Amniotic stem cell (primary cell): ENCODE measurements around the gene PTPRE.

Experiments used
- DNase-seq: peaks from one replicate; lab custom pipeline; 2025; lab: John Stamatoyannopoulos, UW

The PTPRE gene

DNA sequence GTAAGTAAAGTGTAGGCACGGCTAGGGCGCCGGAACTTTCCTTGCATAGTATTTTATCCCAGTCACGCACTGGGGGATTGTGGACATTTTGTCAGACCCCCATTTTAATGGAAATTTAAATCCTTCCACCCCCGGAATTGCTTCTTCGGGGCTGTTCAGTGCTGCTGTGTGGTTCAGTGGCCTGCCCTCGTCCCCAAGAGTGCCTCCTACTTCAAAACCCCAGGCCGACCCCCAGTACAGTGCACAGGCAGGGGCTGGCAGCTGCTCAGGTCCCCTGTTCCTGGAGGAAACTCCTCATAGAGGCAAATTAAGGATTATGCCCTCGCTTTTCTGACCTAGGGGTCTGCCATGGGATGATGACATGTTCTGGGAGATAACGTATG, 94.5 kb downstream of the PTPRE start:
- no peak for DNase-seq

- no peak for DNase-seq
Measured at GRCh38 chr10:128001849-128002248, 94.9 kb downstream of the PTPRE start.

- DNase-seq: no peak
Measured at GRCh38 chr10:128003521-128003920, 96.6 kb downstream of the PTPRE start.

DNA sequence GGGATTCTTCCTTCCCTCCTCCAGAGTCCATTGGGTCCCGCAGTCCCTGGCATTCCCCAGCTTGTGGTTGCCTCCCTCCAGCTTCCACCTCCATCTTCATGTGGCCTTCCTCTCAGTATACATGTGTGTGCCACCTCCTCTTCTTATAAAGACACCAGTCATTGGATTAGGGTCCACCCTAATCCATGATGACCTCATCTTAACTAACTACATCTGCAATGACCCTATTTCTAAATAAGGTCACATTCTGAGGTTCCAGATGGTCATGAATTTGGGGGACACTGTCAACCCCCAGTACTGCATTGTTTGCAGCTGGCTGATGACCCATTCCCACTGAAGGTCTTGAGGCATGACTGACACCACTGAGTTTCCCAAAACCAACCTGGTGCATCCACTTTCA, 99.0 kb downstream of the PTPRE start:
- no peak for DNase-seq

DNA sequence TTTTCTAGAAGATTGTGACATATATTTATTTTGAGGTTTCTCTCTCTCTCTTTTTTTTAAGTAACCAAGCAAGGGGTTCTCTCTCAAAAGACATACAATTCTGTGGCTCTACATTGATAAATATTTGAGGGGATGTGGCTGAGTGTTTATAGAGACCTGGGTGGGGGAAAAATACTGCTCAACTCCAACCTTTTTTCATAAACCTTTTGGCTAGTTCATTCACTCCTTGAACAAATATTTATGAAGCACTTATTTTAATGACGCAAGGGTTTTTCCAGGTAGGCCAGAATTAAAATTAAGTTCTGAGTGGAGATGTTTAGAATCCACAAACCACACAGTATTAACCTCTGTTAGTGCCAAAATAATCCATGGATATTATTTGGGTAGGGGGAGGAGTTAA, 100.2 kb downstream of the PTPRE start:
- DNase-seq: no peak

DNA sequence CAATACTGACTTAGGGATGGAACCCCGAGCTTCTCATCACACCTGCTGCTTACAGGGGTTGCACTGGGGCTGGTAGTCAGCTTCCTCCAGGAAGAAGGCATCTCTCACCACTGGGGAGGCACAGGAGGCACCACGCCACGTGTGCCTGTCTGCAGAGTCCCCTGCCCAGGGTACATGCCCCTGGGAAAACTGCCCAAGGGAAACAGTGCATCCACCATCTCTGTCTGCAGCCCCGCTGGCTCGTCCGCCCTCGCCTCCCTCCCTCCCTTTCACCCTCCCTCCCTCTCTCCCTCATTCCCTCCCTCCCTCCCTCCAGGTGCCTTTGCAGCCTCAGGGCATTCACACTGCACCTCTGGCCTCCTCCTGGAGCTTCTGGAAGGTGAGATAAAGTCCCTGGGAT, 101.1 kb downstream of the PTPRE start:
- DNase-seq: no peak

DNA sequence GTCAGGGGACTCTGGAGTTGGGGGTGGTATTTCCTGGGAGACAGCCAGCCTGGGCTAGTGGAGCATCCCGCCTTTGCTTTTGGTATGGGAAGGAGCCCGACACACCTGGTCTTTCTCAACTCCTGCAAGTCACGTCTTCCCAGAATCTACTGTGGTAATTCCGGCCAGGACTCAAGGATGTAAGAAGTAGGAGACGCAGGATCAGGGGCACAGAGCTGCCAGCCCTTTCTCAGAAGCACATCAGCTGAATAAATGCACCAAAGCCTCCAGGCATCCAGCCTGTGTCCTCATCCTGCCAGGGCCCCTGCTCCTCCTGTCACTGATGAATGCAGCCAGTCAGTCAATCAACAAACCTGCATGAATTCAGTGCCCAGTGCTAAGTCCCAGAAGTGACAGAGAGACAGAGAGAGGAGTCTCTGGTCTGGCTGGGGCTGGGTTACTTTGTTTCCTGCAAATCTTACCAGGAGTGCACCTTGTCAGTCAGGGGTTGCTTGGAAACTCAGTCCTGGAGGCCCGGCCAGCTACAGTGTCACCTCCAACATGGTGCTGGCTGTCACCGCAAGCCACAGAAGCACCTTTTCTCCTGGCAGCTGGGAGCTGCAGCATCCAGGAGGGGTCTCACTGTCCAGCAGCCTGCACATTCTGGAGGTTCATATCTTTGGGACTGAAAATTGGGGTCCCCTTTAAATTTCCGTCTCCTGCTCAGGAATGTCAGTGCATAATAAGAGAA, 101.8 kb downstream of the PTPRE start:
- DNase-seq: no peak

- DNase-seq: no peak
Measured at GRCh38 chr10:128009372-128010126, 102.6 kb downstream of the PTPRE start.

DNA sequence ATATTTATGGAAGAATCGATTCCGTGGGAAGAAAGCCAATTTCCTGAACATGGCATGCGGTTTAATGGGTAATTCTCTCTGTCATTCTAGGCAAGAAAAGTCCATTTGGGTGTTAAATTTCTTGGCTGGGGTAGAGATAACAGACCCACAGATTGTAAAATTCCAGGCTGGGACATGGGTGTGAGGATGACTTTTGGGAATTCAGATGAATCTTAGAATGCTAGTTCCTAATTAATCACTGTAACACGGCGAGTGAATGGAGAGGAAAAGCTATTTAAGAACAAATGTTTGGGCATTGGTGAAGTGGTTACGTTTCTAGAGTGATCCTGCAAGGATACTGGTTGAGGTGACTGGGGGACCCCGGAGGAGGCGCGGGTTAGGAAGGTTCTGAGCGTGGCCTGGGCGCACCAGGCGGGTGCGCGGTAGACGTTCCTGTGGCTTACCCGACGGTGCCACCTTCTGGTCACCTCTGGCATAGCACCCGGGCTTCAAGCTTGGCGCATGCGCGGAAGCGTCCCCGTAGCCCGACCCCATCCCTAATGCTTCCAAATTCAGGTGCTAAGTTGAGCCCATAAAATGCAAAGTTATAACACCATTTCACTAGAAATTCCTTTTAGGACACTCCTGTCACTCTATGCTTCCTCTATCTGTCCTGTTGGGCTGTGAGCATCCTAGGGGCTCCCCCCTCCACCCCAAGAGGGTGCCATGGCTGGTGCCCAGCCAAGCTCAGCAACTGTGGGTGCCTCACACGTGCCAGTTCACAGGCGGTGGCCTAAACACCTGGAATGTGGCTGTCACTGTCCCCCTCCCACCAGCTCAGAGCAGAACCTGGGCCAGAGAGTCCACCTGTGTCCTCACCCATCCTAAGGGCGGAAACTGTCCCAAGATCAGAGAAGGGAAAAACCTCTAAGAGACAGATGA, 104.4 kb downstream of the PTPRE start:
- DNase-seq: no peak

GRCh38 chr10:128013626-128014025, 106.7 kb downstream of the PTPRE start:
- DNase-seq: no peak

DNA sequence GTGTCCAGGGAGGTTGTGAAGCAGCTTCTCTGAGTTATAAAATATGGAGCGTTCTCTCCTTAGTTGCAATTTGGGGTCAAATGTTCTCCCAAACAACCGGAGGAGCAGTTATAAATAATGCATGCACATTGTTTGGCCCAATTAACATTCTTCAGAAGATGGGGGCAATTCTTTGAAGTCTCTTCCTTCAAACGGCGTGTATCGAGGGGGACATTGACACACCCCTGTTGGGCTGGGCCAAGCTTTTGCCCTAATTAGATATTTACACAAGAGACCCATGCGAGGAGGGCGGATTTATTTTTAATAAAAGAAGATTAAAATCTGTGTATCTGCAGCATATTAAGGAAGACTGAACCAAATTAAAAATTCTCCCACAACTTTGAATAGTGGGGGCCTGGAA, 107.3 kb downstream of the PTPRE start:
- no peak for DNase-seq

GRCh38 chr10:128016423-128017060, 109.6 kb downstream of the PTPRE start:
- no peak for DNase-seq

DNA sequence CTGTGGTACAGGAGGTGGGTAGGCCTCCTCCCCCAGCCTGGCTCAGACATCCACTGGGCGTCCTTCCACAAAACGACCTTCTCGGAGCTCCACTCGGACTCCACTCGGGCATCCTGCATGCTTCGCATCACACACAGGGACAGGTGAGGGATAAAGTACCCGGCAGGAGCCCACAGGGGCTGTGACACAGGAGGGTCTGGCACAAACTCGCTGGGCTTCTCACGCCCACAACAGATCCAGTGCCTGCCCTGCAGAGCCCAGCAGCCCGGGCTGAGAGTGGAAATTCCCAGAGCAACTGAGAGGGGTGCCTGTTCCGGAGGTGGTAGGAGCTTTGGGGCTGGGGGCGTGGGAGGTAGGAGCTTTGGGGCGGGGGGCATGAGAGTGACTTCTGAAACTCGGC, 110.9 kb downstream of the PTPRE start:
- DNase-seq: no peak

DNA sequence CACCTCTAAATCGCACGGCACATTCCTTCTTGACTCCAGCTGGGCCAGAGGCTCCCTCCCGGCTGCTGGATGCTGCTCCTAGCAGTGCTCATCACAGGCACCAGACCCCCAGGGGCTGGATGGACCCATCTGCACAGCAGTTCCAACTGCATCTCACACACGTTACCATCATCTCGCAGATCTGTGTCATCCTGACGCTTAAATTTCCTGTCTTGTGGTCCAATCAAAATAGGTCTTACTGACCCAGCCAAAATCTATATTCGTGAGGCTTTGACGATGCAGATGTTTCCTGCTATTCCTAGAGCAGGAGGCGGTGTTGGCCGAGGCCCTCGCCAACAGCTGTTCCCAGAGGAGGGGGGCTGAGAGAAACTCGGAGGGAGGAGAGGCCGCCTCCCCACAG, 111.3 kb downstream of the PTPRE start:
- DNase-seq: no peak

DNA sequence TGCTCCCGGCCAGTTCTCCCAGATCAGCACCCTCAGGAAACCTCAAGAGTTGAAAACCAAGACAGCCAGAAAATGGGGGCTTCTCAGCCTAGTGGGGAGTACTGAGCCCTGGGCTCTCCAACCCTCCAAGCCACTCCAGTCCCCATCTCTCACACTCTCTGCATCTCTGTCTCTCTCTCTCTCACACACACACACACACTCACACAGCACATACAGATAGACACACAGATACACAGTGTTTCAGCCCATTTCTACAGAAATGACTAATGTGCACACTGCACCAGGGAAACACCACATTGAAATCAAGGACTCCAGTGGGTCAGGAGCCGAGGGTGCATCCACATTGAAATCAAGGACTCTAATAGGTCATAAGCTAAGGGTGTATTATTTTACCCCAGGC, 111.8 kb downstream of the PTPRE start:
- no peak for DNase-seq

- no peak for DNase-seq
Measured at GRCh38 chr10:128022261-128023196, 115.6 kb downstream of the PTPRE start.

DNA sequence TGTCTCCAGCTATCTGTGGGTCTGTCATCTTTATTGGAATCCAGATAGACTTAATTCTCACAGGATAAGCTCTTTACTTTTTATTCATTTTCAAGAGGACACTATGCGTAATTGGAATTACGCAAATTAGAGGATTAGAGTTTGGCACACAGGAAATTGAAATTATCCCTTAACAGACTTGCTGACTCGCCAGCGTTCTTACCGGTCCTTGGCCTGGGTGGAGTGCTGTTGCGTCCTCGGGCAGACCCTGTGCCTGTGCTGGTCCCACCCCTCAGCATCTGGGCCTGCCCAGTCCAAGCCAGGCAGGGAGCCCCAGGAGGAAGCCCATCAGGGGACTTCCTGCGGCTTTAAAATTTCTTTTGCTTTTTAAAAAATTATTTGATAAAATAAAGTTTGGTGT, 117.5 kb downstream of the PTPRE start:
- DNase-seq: no peak

GRCh38 chr10:128025437-128025836, 118.5 kb downstream of the PTPRE start:
- DNase-seq: no peak

GRCh38 chr10:128025951-128026350, 119.0 kb downstream of the PTPRE start:
- no peak for DNase-seq

GRCh38 chr10:128026615-128027300, 119.9 kb downstream of the PTPRE start:
- no peak for DNase-seq
